Neural cell (in vitro differentiated cells): ENCODE data around the gene PLSCR4. TPM values are rescaled to one million over a fixed set of nuclear protein-coding genes. Genes with fewer than 3 reads are reported as not detected.

ENCODE experiments used
- H2AFZ ChIP-seq: fragments of 200-600, 300-800 bp; sonication (generic), shearing (Covaris generic); 2 replicates; pipeline ENCODE4 v1.6.0; 2014; ENCODE audit warnings: low read depth, mild to moderate bottlenecking, antibody characterized with exemption, low read length, moderate library complexity
- H3F3A ChIP-seq: fragments of 200-600 bp; shearing (Covaris generic); 2 replicates; pipeline ENCODE4 v1.6.1; 2016; ENCODE audit warnings: mild to moderate bottlenecking, moderate library complexity, mixed read lengths, antibody characterized with exemption, low read length; ENCODE audit not compliant: insufficient read depth, poor library complexity, severe bottlenecking
- H3K27ac ChIP-seq: fragments of 200-600, 300-800 bp; sonication (generic), shearing (Covaris generic); 2 replicates; pipeline ENCODE4 v1.5.1; 2014; ENCODE audit warnings: mild to moderate bottlenecking, low read length, moderate library complexity
- H3K27me3 ChIP-seq: fragments of 300-800, 200-600 bp; sonication (generic), shearing (Covaris generic); 2 replicates; pipeline ENCODE4 v1.6.0; 2014; ENCODE audit warnings: mild to moderate bottlenecking, low read depth, low read length, moderate library complexity; ENCODE audit not compliant: insufficient read depth
- H3K36me3 ChIP-seq: fragments of 300-800, 200-600 bp; sonication (generic), shearing (Covaris generic); 2 replicates; pipeline ENCODE4 v1.5.1; 2014; ENCODE audit warnings: mild to moderate bottlenecking, antibody characterized with exemption, low read length, moderate library complexity; ENCODE audit not compliant: insufficient read depth
- H3K4me2 ChIP-seq: fragments of 300-800, 200-600 bp; sonication (generic), shearing (Covaris generic); 2 replicates; pipeline ENCODE4 v1.6.0; 2014; ENCODE audit warnings: mild to moderate bottlenecking, low read length
- H3K4me3 ChIP-seq: fragments of 300-800, 200-600 bp; sonication (generic), shearing (Covaris generic); 2 replicates; pipeline ENCODE4 v1.5.1; 2014; ENCODE audit warnings: mild to moderate bottlenecking, low read length, moderate library complexity
- H3K79me2 ChIP-seq: fragments of 200-600 bp; shearing (Covaris generic); replicated peaks from 2 replicates; pipeline ENCODE4 v1.6.0; 2014; ENCODE audit warnings: mild to moderate bottlenecking, low read length, moderate library complexity; ENCODE audit not compliant: insufficient read depth
- H3K9ac ChIP-seq: fragments of 300-800, 200-600 bp; sonication (generic), shearing (Covaris generic); 2 replicates; pipeline ENCODE4 v1.6.1; 2016; ENCODE audit warnings: mild to moderate bottlenecking, low read length, mixed read lengths
- H3K9me2 ChIP-seq: fragments of 200-600 bp; shearing (Covaris generic); 2 replicates; pipeline ENCODE4 v1.6.1; 2016; ENCODE audit warnings: mild to moderate bottlenecking, low read length, mixed read lengths; ENCODE audit not compliant: insufficient read depth
- H3K9me3 ChIP-seq: fragments of 200-600, 300-800 bp; sonication (generic), shearing (Covaris generic); 2 replicates; pipeline ENCODE4 v1.6.1; 2016; ENCODE audit warnings: mild to moderate bottlenecking, mixed run types, low read length, moderate library complexity, mixed read lengths
- H4K20me1 ChIP-seq: fragments of 200-600 bp; shearing (Covaris generic); 2 replicates; pipeline ENCODE4 v1.6.1; 2016; ENCODE audit warnings: mild to moderate bottlenecking, mixed run types; ENCODE audit not compliant: insufficient read depth
- EP300 ChIP-seq: fragments of 450-650 bp; conservative IDR thresholded peaks from 2 replicates; pipeline ENCODE4 v1.6.1; 2014; ENCODE audit warnings: antibody characterized with exemption, mild to moderate bottlenecking, moderate library complexity; ENCODE audit not compliant: poor library complexity, severe bottlenecking
- EZH2 ChIP-seq: fragments of 200-600, 300-800 bp; shearing (Covaris generic), sonication (generic); IDR thresholded peaks from 2 replicates; pipeline ENCODE4 v1.6.1; 2014; ENCODE audit warnings: antibody characterized with exemption, low read length, borderline replicate concordance, mild to moderate bottlenecking; ENCODE audit not compliant: insufficient read depth, poor library complexity, severe bottlenecking
- MXI1 ChIP-seq: fragments of 450-650 bp; conservative IDR thresholded peaks from 2 replicates; pipeline ENCODE4 v1.6.1; 2014; ENCODE audit warnings: antibody characterized with exemption, mild to moderate bottlenecking; ENCODE audit not compliant: poor library complexity, severe bottlenecking
- POLR2AphosphoS5 ChIP-seq: IDR thresholded peaks from 2 replicates; pipeline ENCODE4 v1.6.1; 2012
- RAD21 ChIP-seq: fragments of 450-650 bp; conservative IDR thresholded peaks from 2 replicates; pipeline ENCODE4 v1.6.1; 2014; ENCODE audit warnings: antibody characterized with exemption, mild to moderate bottlenecking, moderate library complexity
- REST ChIP-seq: IDR thresholded peaks from 2 replicates; pipeline ENCODE4 v1.6.1; 2012; ENCODE audit warnings: borderline replicate concordance
- SMC3 ChIP-seq: fragments of 450-650 bp; conservative IDR thresholded peaks from 2 replicates; pipeline ENCODE4 v1.6.1; 2014; ENCODE audit warnings: antibody characterized with exemption, mild to moderate bottlenecking, moderate library complexity; ENCODE audit not compliant: poor library complexity
- TAF1 ChIP-seq: IDR thresholded peaks from 2 replicates; pipeline ENCODE4 v1.6.1; 2012; ENCODE audit warnings: low read depth
- polyA plus RNA-seq: library from polyadenylated mRNA; depleted of rRNA; stranded (reverse); fragments of >200 nt; gene quantifications from 2 replicates; pipeline ENCODE4 v1.2.3, GENCODE V29; 2014

PLSCR4 gene
- polyA plus RNA-seq, 1 donor from 2014 or later: not detected

- no peak overlapping the region for H3K4me3 ChIP-seq
- H3K9me2 ChIP-seq: no peaks in the 10 kb centered on the region
- no peaks in the 10 kb centered on the region for H3K36me3 ChIP-seq
- no peak overlapping the region for H3K4me2 ChIP-seq
- no peak overlapping the region for H2AFZ ChIP-seq
- H3K79me2 ChIP-seq: no peaks in the 10 kb centered on the region
- no peaks in the 10 kb centered on the region for H4K20me1 ChIP-seq
- H3K9me3 ChIP-seq: no peaks in the 10 kb centered on the region
- no peaks in the 10 kb centered on the region for H3K27me3 ChIP-seq
- H3K27ac ChIP-seq: no peak overlapping the region
- H3K9ac ChIP-seq: no peak overlapping the region
- TF ChIP-seq SMC3: no peak
- no peak for TF ChIP-seq REST
- TF ChIP-seq EZH2: no peak
- TF ChIP-seq RAD21: no peak
- no peak for TF ChIP-seq TAF1
- no peak for TF ChIP-seq EP300
- TF ChIP-seq MXI1: no peak
- no peaks in the 10 kb centered on the region for H3F3A ChIP-seq
These were observed 105.3 kb downstream of the PLSCR4 start for GRCh38 chr3:146145642-146146041.

- no peaks in the 10 kb centered on the region for H3F3A ChIP-seq
- H4K20me1 ChIP-seq: no peaks in the 10 kb centered on the region
- no peaks in the 10 kb centered on the region for H3K79me2 ChIP-seq
- H3K27me3 ChIP-seq: no peaks in the 10 kb centered on the region
- no peak overlapping the region for H3K27ac ChIP-seq
- H2AFZ ChIP-seq: no peak overlapping the region
- no peak overlapping the region for H3K4me2 ChIP-seq
- H3K9me3 ChIP-seq: no peaks in the 10 kb centered on the region
- H3K4me3 ChIP-seq: no peak overlapping the region
- H3K9me2 ChIP-seq: no peaks in the 10 kb centered on the region
- H3K36me3 ChIP-seq: no peaks in the 10 kb centered on the region
- H3K9ac ChIP-seq: no peak overlapping the region
- TF ChIP-seq POLR2AphosphoS5 (no peak), TAF1 (no peak), SMC3 (no peak), RAD21 (no peak), EP300 (no peak), REST (no peak), MXI1 (no peak)
These were observed 108.1 kb downstream of the PLSCR4 start for GRCh38 chr3:146142757-146143156.

Other genes starting within 250 kb of the PLSCR4 start
- gene PLOD2, start 89.9 kb downstream of the PLSCR4 start, polyA plus RNA-seq: 2.9 and 5.6 TPM in 2 replicates
- not detected in 2 replicates for gene PLSCR2, start 218.5 kb upstream of the PLSCR4 start, polyA plus RNA-seq